Type B pancreatic cell (in vitro differentiated cells): ENCODE measurements around the gene PLBD2. TPM values are rescaled to one million over a fixed set of nuclear protein-coding genes. Genes with fewer than 3 reads are reported as not detected.

Experiments used
- DNase-seq: peaks from one replicate; pipeline ENCODE4 v3.0.0; 2021; ENCODE audit warnings: mixed read lengths; ENCODE audit not compliant: unreplicated experiment; ENCODE audit errors: extremely low spot score
- H3K27ac Mint-ChIP-seq: 2 replicates; pipeline ENCODE4 v1.8.0; 2021; ENCODE audit warnings: mild to moderate bottlenecking, mixed read lengths
- H3K27me3 Mint-ChIP-seq: 2 replicates; pipeline ENCODE4 v1.8.0; 2021; ENCODE audit warnings: mixed read lengths
- H3K36me3 Mint-ChIP-seq: 2 replicates; pipeline ENCODE4 v1.8.0; 2021; ENCODE audit warnings: mixed read lengths
- H3K4me1 Mint-ChIP-seq: one replicate; pipeline ENCODE4 v1.8.0; 2021; ENCODE audit warnings: mixed read lengths; ENCODE audit not compliant: unreplicated experiment
- H3K4me3 Mint-ChIP-seq: 2 replicates; pipeline ENCODE4 v1.8.0; 2021; ENCODE audit warnings: mild to moderate bottlenecking, mixed read lengths
- H3K9me3 Mint-ChIP-seq: 2 replicates; pipeline ENCODE4 v1.8.0; 2021; ENCODE audit warnings: mixed read lengths
- total RNA-seq: library from RNA; stranded (reverse); gene quantifications from 2 replicates; pipeline ENCODE4 v1.2.1, GENCODE V29; 2021; ENCODE audit warnings: low replicate concordance
- TF ChIP-seq, protein P1 (sequence below): fragments of 200-600 bp; sonication (generic); conservative IDR thresholded peaks from 2 replicates; pipeline ENCODE4 v1.5.0; 2021; ENCODE audit warnings: antibody characterized with exemption, mild to moderate bottlenecking

The PLBD2 gene
- total RNA-seq, 1 donor from 2014 or later: 39.0 TPM

DNA sequence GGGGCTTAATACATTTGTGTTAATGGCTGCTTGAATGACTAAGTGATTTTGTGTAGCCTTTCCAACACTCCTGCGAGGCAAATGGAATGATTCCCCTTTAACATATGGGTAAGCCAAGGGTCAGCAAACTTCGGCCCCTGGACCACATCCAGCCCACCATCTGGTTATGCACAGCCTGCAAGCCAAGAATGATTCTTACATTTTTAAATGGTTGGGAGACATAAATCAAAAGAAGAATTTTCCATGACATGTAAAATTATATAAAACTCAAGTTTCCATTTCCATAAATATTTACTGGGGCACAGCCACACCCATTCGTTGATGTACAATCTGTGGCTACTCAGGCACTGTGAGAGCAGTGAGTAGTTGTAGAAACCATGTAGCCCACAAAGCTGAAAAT, 32.5 kb upstream of the PLBD2 start:
- H3K36me3 Mint-ChIP-seq: peaks cover 13% of the 10 kb centered on the region
- H3K9me3 Mint-ChIP-seq: no peaks in the 10 kb centered on the region
- H3K4me3 Mint-ChIP-seq: no peak overlapping the region
- TF ChIP-seq, protein P1, sequence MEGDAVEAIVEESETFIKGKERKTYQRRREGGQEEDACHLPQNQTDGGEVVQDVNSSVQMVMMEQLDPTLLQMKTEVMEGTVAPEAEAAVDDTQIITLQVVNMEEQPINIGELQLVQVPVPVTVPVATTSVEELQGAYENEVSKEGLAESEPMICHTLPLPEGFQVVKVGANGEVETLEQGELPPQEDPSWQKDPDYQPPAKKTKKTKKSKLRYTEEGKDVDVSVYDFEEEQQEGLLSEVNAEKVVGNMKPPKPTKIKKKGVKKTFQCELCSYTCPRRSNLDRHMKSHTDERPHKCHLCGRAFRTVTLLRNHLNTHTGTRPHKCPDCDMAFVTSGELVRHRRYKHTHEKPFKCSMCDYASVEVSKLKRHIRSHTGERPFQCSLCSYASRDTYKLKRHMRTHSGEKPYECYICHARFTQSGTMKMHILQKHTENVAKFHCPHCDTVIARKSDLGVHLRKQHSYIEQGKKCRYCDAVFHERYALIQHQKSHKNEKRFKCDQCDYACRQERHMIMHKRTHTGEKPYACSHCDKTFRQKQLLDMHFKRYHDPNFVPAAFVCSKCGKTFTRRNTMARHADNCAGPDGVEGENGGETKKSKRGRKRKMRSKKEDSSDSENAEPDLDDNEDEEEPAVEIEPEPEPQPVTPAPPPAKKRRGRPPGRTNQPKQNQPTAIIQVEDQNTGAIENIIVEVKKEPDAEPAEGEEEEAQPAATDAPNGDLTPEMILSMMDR: no peak
- peak overlapping the region; percentile 16 for H3K27ac Mint-ChIP-seq
- no peaks in the 10 kb centered on the region for H3K4me1 Mint-ChIP-seq
- no peak for DNase-seq
- no peaks in the 10 kb centered on the region for H3K27me3 Mint-ChIP-seq

DNA sequence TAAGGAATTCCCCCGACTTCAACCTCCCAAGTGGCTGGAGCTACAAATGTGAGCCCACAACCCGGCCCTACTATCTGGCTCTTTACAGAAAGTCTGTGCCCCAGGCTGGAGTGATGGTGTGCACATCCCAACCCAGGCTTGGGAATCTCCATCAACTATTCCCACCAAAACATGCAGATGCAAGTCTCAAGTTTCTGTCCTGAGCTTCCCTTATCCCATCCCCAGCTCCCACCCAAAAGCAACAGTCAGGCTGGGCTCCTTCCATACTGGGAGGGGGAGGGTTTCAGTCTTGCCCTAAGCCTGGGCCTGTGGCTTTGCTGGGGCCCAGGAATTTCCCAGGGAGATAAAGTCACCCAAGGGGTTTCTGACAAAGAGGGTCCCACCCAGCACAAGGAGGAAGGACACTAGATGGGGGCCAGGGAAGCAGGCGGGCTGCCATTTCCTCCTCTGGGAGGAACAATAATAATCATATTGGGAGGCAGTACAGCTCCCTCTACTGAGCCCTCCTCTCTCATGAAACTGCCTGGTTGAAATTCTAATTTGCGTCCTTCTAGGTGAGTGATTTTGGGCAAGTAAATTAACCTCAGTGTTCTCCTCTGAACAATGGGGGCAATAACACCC, 31.5 kb upstream of the PLBD2 start:
- Mint-ChIP-seq H3K4me1 (no peaks in the 10 kb centered on the region), H3K4me3 (no peak overlapping the region), H3K27me3 (no peaks in the 10 kb centered on the region), H3K9me3 (no peaks in the 10 kb centered on the region), H3K36me3 (peaks cover 17% of the 10 kb centered on the region), H3K27ac (peak overlapping the region; percentile 48)
- TF ChIP-seq, protein P1: no peak
- no peak for DNase-seq

DNA sequence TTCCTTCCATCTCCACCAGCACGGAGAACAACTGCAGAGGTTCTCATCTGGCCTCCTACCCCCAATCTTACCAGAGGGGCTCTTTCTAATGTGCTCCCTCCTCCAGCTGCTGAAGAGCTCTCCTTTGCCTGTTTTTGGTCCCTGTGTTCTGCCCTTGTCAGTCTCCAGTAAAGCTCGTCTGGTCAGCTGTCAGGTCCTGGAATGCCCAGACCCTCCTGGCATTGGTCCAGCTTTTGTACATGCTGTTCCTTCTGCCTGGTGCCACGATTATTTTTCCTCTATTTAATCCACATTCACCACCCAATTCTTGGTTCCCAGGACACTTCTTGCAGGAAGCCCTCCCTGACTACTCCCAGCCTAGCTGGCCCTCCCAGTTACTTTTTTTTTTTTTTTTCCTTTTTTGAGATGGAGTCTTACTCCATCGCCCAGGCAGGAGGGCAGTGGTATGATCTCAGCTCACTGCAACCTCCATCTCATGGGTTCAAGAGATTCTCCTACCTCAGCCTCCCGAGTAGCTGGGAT, 30.0 kb upstream of the PLBD2 start:
- no peak for DNase-seq
- TF ChIP-seq, protein P1: no peak
- peaks cover 18% of the 10 kb centered on the region for H3K36me3 Mint-ChIP-seq
- no peak overlapping the region for H3K4me3 Mint-ChIP-seq
- no peak overlapping the region for H3K27ac Mint-ChIP-seq
- H3K4me1 Mint-ChIP-seq: no peaks in the 10 kb centered on the region
- H3K27me3 Mint-ChIP-seq: no peaks in the 10 kb centered on the region
- no peaks in the 10 kb centered on the region for H3K9me3 Mint-ChIP-seq

DNA sequence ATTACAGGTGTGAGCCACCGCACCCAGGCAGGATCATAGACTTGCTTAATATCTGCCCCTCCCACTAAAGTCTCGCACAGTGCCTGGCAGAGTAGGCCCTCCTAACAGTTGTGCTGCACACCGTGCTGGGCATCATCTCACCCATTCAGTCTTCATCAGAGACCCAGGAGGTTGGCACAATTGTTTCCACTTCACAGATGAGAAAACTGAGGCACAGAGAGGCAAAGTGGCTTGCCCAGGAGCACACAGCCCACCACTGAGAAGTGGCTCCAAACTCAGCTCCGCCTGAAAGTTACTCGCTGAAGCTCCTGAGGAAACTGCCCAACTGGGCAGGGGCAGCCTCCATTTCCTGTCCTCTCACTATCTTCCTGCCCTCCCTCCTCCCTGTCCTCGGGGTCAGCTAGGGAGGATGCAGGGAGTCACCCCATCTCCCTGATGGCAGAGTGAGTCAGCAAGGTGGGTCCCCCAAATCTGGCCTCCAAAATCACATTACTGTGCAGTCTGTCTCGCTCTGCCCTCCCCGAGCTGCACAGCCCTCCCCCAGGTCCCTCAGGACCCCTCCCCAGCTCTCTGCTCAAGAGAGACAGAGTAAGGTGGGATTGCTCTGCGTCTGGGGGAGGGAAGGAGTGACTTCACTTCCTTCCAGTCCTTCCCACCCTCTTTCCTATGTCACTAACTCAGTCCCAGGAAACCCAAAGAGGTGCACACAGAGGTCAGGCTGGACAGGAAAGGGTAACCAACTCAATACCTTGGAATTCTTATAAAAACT, 29.2 kb upstream of the PLBD2 start:
- DNase-seq: no peak
- TF ChIP-seq, protein P1: no peak
- no peak overlapping the region for H3K4me3 Mint-ChIP-seq
- H3K9me3 Mint-ChIP-seq: no peaks in the 10 kb centered on the region
- peaks cover 18% of the 10 kb centered on the region for H3K36me3 Mint-ChIP-seq
- H3K27me3 Mint-ChIP-seq: peaks cover 2% of the 10 kb centered on the region
- no peak overlapping the region for H3K27ac Mint-ChIP-seq
- no peaks in the 10 kb centered on the region for H3K4me1 Mint-ChIP-seq

DNA sequence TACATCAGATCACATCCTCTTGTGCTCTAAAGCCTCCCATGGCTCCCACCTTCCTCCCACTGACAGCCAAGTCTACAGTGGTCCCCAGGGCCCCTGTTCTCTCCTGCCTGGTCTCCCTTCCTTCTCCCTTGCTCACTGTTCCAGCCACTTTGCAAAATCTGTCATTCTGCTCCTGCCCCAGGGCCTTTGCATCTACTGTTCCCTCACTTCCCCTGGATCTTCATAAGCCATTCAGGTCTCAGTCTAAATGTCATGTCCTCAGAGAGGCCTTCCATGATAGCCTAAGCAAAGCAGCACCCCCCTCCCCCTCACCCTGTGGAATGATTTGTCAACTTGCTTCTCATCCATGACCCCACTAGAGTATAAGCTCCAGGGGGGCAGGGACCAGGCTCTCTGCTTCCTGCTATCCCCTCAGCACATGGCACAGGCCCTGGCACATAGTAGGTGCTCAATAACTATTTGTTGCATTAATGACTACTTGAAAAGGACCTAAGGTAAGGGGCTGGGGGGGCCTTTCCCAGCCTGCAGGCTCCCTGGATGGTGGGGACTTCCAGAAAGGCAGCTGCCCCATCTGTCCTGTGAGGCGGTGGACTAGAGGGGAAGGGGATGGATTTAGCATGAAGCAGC, 28.5 kb upstream of the PLBD2 start:
- no peak for DNase-seq
- peaks cover 5% of the 10 kb centered on the region for H3K4me1 Mint-ChIP-seq
- peaks cover 7% of the 10 kb centered on the region for H3K27me3 Mint-ChIP-seq
- H3K36me3 Mint-ChIP-seq: peaks cover 18% of the 10 kb centered on the region
- H3K27ac Mint-ChIP-seq: no peak overlapping the region
- no peaks in the 10 kb centered on the region for H3K9me3 Mint-ChIP-seq
- TF ChIP-seq, protein P1: no peak
- H3K4me3 Mint-ChIP-seq: no peak overlapping the region
